ENCODE results near the gene PCGF5.

The PCGF5 gene

GRCh38 chr10:91214911-91215310 lies 5.6 kb upstream of the PCGF5 start:
- peaks cover 3% of the 10 kb centered on the region for H3K4me1 ChIP-seq
- no peaks in the 10 kb centered on the region for H3K36me3 ChIP-seq (ENCODE audit: control insufficient read depth, insufficient read depth, low read length)
- peaks cover 12% of the 10 kb centered on the region for H3K79me2 ChIP-seq
- no peak for TF ChIP-seq CTCF (IDR thresholded peaks at IDR 0.05)
- no peak overlapping the region for H3K9ac ChIP-seq
- no peaks in the 10 kb centered on the region for H3K9me3 ChIP-seq (ENCODE audit: control insufficient read depth, low read length)
- H3K27me3 ChIP-seq (ENCODE audit: control insufficient read depth, insufficient read depth, low read length) = no peaks in the 10 kb centered on the region
- H3K27ac ChIP-seq = no peak overlapping the region
- H2AFZ ChIP-seq = no peak overlapping the region
- no peak overlapping the region for H3K4me3 ChIP-seq (ENCODE audit: low read depth, low read length)
- H3K4me2 ChIP-seq (ENCODE audit: low read length) = no peak overlapping the region

- H3K4me1 ChIP-seq = peaks cover 3% of the 10 kb centered on the region
- H3K79me2 ChIP-seq = peaks cover 10% of the 10 kb centered on the region
- no peaks in the 10 kb centered on the region for H3K36me3 ChIP-seq (ENCODE audit: control insufficient read depth, insufficient read depth, low read length)
- no peaks in the 10 kb centered on the region for H3K27me3 ChIP-seq (ENCODE audit: control insufficient read depth, insufficient read depth, low read length)
- H3K9ac ChIP-seq = no peak overlapping the region
- no peak overlapping the region for H3K4me2 ChIP-seq (ENCODE audit: low read length)
- H3K9me3 ChIP-seq (ENCODE audit: control insufficient read depth, low read length) = no peaks in the 10 kb centered on the region
- H3K27ac ChIP-seq = no peak overlapping the region
- no peak for TF ChIP-seq CTCF (IDR thresholded peaks at IDR 0.05)
- H3K4me3 ChIP-seq (ENCODE audit: low read depth, low read length) = no peak overlapping the region
- H2AFZ ChIP-seq = no peak overlapping the region
These were observed 5.1 kb upstream of the PCGF5 start for GRCh38 chr10:91215384-91215783.

GRCh38 chr10:91219371-91220193 lies 881 bp upstream of the PCGF5 start:
- Histone ChIP-seq H3K4me3 (ENCODE audit: low read depth, low read length) (peak overlapping the region; percentile 48), H3K4me2 (ENCODE audit: low read length) (peak overlapping the region; percentile 83), H2AFZ (peak overlapping the region; percentile 54), H3K27me3 (ENCODE audit: control insufficient read depth, insufficient read depth, low read length) (no peaks in the 10 kb centered on the region), H3K9me3 (ENCODE audit: control insufficient read depth, low read length) (no peaks in the 10 kb centered on the region), H3K4me1 (peaks cover 4% of the 10 kb centered on the region), H3K9ac (no peak overlapping the region), H3K27ac (no peak overlapping the region), H3K36me3 (ENCODE audit: control insufficient read depth, insufficient read depth, low read length) (no peaks in the 10 kb centered on the region), H3K79me2 (peaks cover 2% of the 10 kb centered on the region)
- TF ChIP-seq CTCF (IDR thresholded peaks at IDR 0.05) = no peak

GRCh38 chr10:91220954-91221675 lies 652 bp downstream of the PCGF5 start:
- TF ChIP-seq CTCF (IDR thresholded peaks at IDR 0.05) = no peak
- Histone ChIP-seq H2AFZ (peak overlapping the region; percentile 86), H3K9ac (peak overlapping the region; percentile 47), H3K27ac (peak overlapping the region; percentile 66), H3K79me2 (peaks cover 4% of the 10 kb centered on the region), H3K4me1 (peaks cover 4% of the 10 kb centered on the region), H3K27me3 (ENCODE audit: control insufficient read depth, insufficient read depth, low read length) (no peaks in the 10 kb centered on the region), H3K4me2 (ENCODE audit: low read length) (peak overlapping the region; percentile 83), H3K9me3 (ENCODE audit: control insufficient read depth, low read length) (no peaks in the 10 kb centered on the region), H3K4me3 (ENCODE audit: low read depth, low read length) (peak overlapping the region; percentile 71), H3K36me3 (ENCODE audit: control insufficient read depth, insufficient read depth, low read length) (no peaks in the 10 kb centered on the region)
